Measurements from ENCODE around the gene METAP1D. TPM values are rescaled to one million over a fixed set of nuclear protein-coding genes. Genes with fewer than 3 reads are reported as not detected.

The METAP1D gene
- total and polyA plus RNA-seq, 2 of the 4 experiments (the other 2 are of a cell fraction) = 3.4 to 5.5 TPM

DNA sequence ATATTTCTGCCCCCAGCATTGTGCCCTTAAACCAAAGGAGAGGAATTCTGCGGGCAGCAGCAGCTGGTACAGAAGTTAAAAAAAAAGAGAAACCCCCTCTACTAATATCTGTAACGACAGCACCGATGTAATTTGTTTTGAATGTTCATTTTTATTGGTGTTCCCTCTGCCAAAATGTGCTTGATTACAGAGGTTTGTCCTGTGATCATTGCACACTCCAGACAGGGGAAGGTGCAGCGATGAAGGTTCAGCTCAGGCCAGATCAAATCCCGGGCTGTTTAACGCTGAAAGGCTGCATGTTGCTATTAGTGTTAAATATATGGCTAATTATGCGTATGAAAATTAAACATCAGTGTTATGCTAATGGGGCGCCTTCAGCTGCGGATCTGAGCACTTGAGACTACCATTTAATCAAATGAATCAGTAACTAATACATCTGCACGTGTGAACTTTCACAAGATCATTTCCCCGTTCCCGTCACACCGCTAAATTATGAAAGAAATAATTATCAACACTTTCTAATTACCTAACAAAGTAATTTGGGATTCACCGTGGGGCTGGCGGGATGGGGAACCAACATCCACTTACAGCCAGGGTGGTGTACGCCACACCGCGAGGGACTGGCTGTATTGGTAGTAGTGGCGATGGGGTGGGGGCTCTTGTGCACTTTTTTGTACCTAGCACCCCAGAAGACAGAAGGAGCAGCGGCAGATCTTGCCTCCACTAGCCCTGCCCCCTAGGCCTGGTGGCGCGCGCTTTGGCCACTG is 84.1 kb downstream of the METAP1D start:
- BruUV-seq (replicated peaks) = no TSS peak
- no peak for ATAC-seq (ENCODE audit: low read depth)
- Histone ChIP-seq H3K14ac (replicated peaks; ENCODE audit: low read depth, low read length) (no peak overlapping the region), H4K91ac (ENCODE audit: insufficient read depth, low read depth, low read length) (no peak overlapping the region), H3K18ac (ENCODE audit: low read depth, low read length) (no peak overlapping the region), H3K9ac (ENCODE audit: low read depth, low read length) (no peak overlapping the region), H4K5ac (ENCODE audit: low read depth, low read length) (no peak overlapping the region), H4K20me1 (ENCODE audit: insufficient read depth, low read length) (0 out of 2 replicates have a peak, but pooled peaks cover 5% of the 10 kb centered on the region), H3K27ac (ENCODE audit: insufficient read depth, low read length) (no peak overlapping the region), H2AFZ (replicated peaks; ENCODE audit: low read length, poor library complexity) (peak overlapping the region; percentile 89), H2BK120ac (ENCODE audit: low read depth, low read length) (no peak overlapping the region), H3K4me1 (ENCODE audit: control insufficient read depth, insufficient read depth, low read length) (no peaks in the 10 kb centered on the region; the same call in 1 of the 2 replicates), H3K9me1 (ENCODE audit: insufficient read depth, low read length) (no peaks in the 10 kb centered on the region), H3K4ac (ENCODE audit: low read depth, low read length) (no peak overlapping the region), H4K8ac (ENCODE audit: low read depth in 2 of 2, low read length in 2 of 2) (0 out of 4 replicates have a peak overlapping the region, but pooled peaks of 1 of the 2 experiments have one; percentile 13), H2BK15ac (ENCODE audit: low read depth, low read length) (no peak overlapping the region), H3K79me1 (ENCODE audit: low read depth in 1 of 2, low read length in 2 of 2) (no peaks in the 10 kb centered on the region), H3K56ac (ENCODE audit: extremely low read depth, insufficient read depth, low read length) (no peak overlapping the region), H3K23ac (ENCODE audit: low read depth, low read length) (peak overlapping the region; percentile 72; the same call in 1 of the 2 replicates), H3K4me3 (ENCODE audit: insufficient read depth, low read depth, low read length) (peak overlapping the region; percentile 49; the same call in 1 of the 2 replicates), H3K4me2 (ENCODE audit: low read depth, low read length) (no peak overlapping the region; the same call in 1 of the 2 replicates), H3K36me3 (ENCODE audit: control insufficient read depth, insufficient read depth, low read length) (no peaks in the 10 kb centered on the region), H2AK9ac (replicated peaks; ENCODE audit: low read depth, low read length, poor library complexity) (no peak overlapping the region), H2BK20ac (ENCODE audit: low read depth, low read length) (no peak overlapping the region), H3K9me3 (ENCODE audit: control insufficient read depth, insufficient read depth, low read length) (peaks cover 16% of the 10 kb centered on the region), H2AK5ac (ENCODE audit: low read depth, low read length) (no peak overlapping the region; the same call in 1 of the 2 replicates), H3K27me3 (ENCODE audit: control insufficient read depth, insufficient read depth, low read length) (peaks cover 75% of the 10 kb centered on the region), H2BK5ac (ENCODE audit: low read depth, low read length, poor library complexity, severe bottlenecking) (no peak overlapping the region)
- POLR2A ChIA-PET (ENCODE audit: unreplicated experiment) = no interaction called here
- CTCF ChIA-PET = no interaction called here
- dilution Hi-C loops (cut with HindIII; ENCODE audit: low sequenced_read_pairs, unreplicated experiment) (no loop called here), in situ Hi-C loops (cut with MboI; ENCODE audit: low sequenced_read_pairs) (no loop called here), intact Hi-C loops (cut with micrococcal nuclease) (loop anchor here (5.0 kb wide), 1 partner anchor 47 kb away; no protein-coding TSS in a partner anchor)
- no peak for TF ChIP-seq RCOR1 (IDR thresholded peaks at IDR 0.05; ENCODE audit: insufficient replicate concordance, low read length)
- TF ChIP-seq RAD21 (IDR thresholded peaks at IDR 0.05; ENCODE audit: low read length) = no peak
- TF ChIP-seq MAZ (IDR thresholded peaks at IDR 0.05; ENCODE audit: borderline replicate concordance, low read depth, low read length) = no peak
- TF ChIP-seq SMC3 (IDR thresholded peaks at IDR 0.05; ENCODE audit: low read depth, low read length) = no peak
- no peak for TF ChIP-seq FOS (IDR thresholded peaks at IDR 0.05; ENCODE audit: low read depth, low read length)
- no peak for TF ChIP-seq ELK1 (IDR thresholded peaks at IDR 0.05; ENCODE audit: borderline replicate concordance, low read depth, low read length)
- no peak for TF ChIP-seq RFX5 (IDR thresholded peaks at IDR 0.05; ENCODE audit: low read depth, low read length)
- no peak for TF ChIP-seq MAFK (IDR thresholded peaks at IDR 0.05; ENCODE audit: low read depth, low read length)
- DNase-seq = no peak
- 50% methylated on average over 4 of the region's 23 CpGs; no CpG with 5 or more reads in 1 of the 2 experiments for WGBS, 2 experiments (ENCODE audit: extremely low coverage in 2 of 2, insufficient read length in 1 of 2)
